Stimulated activated CD4-positive, alpha-beta T cell treated with anti-CD3 and anti-CD28 coated beads, Interleukin-1b, Interleukin-23, amount 100 ng/mL, for 24 hours (primary cell): ENCODE results near the gene KLHL15.
"Not testable (repeated sequence)": the region's sequence is repeated elsewhere in the genome, so short reads cannot be mapped to it uniquely, and the experiment has no call there.

ENCODE experiments used
- DNase-seq, 4 experiments: peaks; one replicate each; pipeline ENCODE4 v3.0.0-alpha.2; 2020; ENCODE audit warnings: low read depth in 4 of 4, low spot score in 1 of 4

KLHL15 gene

DNA sequence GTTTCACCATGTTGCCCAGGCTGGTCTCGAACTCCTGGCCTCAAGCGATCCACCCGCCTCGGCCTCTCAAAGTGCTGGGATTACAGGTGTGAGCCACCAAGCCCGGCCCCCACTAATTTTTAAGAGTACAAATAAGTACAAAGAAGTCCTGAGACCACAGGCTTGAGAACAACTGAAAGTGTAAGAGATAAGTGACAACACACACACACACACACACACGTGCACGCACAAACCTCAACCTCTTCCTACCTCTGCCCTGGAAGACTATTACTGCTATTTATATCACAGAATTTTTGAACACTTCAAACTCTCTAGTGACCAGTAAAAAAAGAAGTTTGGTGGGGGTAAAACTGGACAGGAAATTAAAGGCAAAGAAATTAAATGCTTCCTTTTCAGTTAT lies 7.5 kb downstream of the KLHL15 start:
- DNase-seq: no peak

DNA sequence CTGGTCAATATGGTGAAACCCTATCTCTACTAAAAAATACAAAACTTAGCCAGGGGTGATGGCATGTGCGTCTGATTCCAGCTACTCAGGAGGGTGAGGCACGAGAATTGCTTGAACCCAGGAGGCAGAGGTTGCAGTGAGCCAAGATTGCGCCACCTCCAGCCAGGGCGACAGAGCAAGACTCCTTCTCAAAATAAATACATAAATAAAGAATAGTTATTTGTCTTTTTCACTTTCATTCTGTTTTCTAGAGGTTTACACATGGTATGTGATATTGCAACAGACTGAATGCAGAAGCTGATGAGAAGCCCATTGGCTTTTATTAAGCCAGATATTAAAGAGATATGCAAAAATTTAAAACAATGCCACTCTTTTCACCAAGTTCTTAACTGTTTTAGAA lies 8.2 kb downstream of the KLHL15 start:
- no peak for DNase-seq

DNA sequence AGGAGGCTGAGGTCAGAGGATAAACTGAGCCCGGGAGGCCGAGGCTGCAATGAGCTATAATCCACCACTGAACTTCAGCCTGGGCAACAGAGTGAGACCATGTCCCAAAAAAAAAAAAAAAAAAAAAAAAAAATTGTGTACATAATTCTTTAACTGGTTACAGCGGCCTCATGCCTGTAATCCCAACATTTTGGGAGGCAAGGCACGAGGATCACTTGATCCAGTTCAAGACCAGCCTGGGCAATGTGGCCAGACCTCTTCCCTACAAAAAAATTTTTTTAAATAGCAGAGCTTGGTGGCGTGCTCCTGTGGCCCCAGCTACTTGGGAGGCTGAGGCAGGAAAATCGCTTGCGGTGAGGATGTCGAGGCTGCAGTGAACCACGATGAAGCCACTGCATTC lies 9.3 kb downstream of the KLHL15 start:
- no peak for DNase-seq

DNA sequence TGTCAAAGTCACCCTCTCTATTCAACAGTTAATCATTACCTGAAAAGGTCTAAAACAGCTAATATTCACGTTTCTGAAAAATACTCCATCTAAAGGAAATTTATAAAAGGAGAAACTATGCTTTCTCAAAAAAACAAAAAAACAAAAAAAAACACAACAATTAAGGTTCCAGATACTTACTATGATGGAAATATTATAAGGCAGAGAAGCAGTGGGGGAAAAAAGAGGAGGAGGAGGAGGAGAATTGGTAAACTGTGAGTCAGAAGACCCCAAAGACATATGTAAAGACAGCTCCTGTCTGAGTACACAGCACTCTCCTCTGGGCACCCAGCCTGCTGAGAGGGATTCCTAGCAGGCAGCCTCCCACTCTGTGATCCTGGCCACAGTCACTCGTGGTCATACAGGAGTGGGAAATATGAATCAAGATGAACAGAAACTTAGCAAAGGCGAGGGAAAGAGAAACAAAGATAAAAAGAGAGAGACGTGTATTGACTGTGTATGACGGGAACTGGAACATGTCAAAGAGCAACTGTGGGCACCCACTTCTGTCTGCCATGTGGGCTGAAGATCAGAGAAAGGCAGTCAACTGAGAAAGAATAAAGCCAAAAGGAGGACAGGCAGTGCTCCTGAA lies 12.5 kb downstream of the KLHL15 start:
- peak in 3 of 4 experiments; percentile 7 to 36 (median 18) for DNase-seq

DNA sequence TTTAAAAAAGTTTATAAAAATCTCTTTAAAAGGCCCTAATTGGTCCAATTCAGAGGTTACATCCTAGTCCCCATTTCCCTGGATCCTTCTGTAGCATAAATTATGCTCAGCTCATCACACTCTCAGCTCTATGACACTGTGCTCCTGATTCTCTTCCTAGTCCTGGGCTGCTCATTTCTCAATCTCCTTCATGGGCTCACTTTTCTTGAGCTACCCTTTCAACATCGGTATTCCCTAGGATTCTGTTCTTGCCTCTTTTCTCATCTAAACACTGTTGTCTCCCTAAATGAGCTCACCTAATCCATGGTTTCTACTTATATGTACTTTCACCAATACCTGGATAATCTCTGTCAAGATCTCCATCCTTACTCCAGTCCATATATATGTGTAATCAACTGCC lies 14.7 kb downstream of the KLHL15 start:
- DNase-seq: no peak

DNA sequence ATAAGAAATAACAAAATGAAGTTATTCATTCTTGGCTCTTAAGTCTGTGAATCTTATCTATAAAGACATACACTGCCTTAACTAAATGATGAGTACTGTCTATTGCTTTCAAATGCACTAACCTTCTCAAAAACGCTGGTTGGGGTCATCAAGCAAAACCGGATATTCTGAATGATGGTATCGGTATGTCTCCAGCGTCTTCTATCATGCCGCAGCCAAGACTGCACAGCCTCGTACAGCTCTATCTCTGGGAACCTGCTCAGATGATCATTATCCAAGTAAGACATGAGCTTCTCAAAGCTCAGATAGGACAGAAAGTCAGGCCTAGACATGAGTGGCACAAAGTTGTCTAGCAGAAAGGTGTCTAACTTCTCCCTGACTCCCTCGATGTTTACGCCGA lies 21.1 kb downstream of the KLHL15 start:
- DNase-seq: no peak

DNA sequence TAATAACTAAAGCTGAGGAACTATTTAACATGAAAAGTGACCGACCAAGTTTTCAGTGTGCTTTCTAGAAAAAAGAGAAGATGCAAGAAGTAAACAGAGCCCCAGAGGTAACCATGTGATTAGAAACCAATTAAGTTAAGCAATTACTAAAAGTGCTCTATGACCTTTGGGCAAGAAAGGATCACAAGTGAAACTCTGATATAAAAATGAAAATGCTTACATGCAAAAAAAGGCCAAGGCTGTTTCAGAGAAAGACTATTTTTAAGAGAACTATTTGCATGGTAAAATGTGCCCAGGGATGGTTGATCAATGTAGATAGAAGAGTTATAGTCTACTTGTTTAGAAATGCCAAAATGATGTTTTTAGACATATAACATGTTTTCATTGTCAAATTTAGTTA lies 22.0 kb downstream of the KLHL15 start:
- DNase-seq: no peak

DNA sequence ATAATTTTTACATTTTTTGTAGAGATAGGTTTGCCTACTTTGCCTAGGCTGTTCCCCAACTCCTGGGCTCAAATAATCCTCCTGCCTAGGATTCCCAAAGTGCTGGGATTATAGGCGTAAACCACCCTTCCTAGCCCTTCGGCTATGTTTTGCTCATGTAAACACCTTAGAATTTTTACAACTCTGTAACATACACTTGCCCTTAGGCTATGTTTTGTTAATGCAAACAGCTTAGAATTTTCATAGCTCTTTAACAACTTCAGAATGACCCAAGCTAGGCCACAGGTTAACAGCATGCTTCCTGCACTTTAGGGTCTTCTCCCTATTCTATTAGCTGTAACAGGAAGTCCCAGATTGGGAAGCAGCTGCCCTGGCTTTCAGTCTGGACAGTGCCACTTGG lies 24.2 kb downstream of the KLHL15 start:
- DNase-seq: no peak

DNA sequence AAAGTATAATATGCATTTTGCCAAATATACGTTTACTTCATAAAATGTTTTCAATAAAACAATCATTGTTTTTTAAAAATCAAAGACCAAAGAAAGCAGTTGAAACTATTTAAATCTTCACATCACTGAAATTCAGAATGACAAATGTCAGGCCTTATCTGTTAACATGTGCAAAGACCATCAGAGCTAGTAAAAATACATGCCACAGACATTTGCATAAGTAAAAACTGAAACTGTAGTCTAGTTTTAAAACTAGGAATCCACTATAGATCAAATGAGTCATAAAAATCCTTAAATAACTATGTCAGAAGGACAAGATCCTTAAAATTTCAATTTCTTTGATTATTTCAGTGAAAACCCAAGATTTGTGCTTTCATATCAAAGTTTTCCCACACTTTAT lies 24.8 kb downstream of the KLHL15 start:
- no peak for DNase-seq

DNA sequence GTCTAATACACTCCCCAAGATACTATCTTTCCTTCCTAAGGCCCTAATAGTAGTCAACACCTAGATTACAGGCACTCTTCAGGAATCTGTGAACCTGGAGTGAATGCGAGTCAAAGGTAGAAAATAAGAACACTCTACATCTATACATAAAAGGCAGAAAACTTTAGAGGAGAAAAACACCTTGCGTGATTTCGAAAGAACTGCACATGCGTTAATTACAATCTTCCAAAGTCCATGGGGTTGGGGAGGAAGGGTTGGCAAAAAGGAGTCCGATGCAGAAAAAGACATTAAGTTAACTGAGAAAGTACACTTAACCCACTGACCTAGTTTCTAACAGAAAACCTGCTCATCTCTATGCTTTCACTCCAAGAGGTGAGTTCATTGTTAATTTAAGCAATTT lies 27.3 kb downstream of the KLHL15 start:
- no peak for DNase-seq

DNA sequence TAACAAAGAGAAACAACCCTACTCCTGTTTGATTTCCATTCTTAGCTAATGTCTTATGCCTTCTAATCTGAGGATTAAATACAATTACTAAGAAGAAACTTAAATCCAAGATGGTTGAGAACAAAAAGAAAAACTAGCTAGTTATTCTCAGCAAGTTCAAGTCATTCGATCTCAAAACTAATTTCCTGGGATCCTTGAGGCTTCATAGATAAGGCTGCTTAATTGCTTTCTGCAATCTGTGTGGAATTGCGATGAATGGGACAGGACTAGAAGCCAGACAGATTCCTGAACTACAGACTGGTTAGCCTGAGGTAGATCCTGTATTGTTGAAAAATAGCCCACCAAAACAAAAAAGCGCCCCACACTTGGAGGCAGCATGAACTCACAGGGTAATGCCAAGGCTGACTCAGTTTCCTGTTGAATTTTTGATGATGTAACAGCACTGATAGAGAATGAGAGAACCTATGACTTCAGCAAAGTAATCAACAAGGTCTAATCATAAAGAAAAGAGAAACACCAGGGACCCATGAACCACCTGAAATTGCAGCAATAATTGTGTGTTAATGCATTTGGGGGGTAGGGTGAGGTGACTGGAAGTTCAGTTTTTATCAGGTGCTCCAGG lies 33.9 kb downstream of the KLHL15 start:
- DNase-seq: no peak

DNA sequence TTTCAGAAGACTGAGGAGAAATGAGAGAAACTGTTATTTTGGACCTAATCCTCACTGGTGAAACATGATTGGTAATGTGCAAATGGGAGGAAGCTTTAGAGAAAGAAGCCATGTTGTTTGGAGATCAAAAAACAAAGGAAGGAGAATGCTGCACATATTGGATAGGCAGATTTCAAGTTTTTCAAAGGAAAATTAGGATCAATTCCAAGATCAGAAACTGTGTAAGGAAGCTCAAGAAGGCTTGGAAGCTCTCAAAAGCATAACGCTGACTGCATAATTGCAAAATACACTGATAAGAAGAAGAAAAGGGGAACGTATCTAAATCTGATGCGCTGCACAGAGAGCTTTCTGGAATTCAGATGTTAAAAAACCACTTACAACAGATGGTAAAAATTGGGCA lies 34.6 kb downstream of the KLHL15 start:
- DNase-seq: no peak

DNA sequence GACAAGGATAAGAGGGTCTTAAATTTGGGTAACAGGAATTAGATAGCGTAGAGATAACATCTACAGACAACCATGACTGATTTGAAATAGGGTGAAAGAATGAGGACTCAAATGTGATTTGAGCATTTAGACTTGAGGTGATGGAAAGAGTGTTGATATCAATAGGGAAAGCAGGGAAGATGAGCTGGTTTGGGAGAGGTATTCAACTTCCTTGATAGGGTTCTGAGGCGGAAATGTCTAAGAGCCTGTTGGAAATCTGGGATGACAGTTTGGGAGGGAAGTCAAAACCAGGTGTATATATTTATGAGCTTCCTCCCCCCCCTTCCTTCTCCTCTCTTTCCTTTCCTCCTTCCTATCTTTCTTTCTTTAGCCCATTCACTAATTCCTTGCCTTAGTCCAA lies 36.5 kb downstream of the KLHL15 start:
- DNase-seq: no peak

DNA sequence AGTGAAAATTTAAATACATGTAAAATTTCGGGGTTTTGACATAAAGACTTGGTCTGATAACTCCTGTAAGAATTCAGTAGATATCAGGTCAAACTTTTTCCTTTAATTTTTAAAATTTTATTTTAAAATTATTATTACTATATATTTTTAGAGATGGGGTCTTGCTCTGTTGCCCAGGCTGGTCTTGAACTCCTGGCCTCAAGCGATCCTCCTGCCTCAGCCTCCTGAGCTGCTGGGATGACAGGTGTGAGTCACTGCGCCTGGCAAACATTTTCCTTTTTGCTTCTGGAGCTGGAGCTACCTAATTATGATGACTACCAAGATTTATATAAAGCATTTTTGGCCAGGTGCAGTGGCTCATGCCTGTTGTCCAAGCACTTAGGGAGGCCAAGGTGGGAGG lies 37.3 kb downstream of the KLHL15 start:
- no peak for DNase-seq

DNA sequence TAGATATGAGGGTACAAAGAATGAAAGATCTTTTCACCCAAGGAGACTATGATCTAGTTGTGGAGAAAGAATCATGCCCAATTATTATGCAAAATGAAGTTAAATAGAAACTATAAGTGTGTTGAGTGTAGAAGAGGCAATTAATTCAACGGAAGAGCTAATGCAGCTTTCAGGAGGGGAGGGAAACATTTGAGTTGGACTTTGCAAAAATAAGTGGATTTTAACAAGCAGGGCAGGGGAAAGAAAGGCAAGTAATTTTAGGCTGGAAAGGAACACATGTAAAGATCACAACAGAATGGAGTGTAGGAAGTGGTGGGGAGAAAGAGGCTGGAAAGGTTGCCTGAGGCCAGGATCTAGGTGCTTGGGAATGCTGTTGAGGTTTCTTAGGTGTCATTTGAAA lies 44.1 kb downstream of the KLHL15 start:
- DNase-seq: no peak

DNA sequence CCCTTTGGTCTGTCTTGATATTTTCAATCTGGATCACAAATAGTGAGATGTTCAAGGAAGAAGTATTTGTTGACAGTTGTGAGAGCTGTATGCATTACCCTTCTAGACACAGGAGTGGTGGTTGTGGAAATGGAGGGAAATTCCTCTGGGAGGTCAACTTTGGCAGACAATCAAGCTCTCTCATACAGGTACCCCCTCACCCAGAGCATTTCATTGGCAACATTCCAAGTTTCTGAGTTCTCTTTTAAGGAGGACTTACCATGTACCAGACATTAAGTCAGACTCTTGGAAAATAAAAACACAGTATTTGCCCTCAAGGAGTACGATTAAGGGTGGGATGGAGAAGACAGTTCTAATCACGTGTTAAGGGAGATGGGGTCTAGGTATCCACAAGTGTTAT lies 45.3 kb downstream of the KLHL15 start:
- no peak for DNase-seq

DNA sequence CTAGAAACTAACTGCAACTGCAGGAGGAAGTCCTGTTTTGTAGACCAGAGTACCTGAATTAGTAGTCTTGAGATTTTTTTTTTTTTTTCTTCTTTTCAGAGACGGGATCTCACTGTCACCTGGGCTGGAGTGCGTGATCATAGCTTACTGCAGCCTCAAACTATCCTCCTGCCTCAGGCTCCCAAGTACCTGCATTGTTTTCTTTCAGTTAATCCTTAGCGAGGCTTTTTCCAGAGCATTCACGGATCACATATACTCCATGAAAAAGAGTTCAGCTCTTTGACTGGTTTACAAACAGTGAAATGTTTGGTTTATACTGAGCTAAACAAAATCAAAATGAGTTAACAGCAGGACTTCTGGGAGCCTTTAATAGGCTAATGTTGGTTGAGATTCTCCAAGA lies 45.8 kb downstream of the KLHL15 start:
- no peak for DNase-seq

DNA sequence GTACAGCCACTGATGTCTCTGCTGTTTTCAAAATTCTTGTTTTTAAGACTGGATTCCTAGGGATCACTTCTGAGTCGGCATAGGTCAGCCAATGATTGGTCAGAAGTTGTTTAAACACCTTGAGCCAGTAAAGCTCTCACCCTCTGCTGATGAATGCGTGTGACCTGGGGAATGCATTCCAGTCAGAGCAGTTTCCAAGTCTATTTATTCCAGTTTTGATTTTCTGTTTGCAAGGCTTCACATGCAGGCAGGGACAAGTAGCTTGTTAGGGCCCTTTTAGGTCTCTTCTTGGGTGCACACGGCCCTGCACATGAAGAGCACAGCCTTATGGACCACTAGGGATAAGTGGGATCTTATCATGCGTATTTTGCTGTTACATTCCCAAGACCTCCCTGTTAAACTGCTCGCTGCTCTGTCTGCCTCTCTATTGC lies 47.0 kb downstream of the KLHL15 start:
- DNase-seq: no peak

DNA sequence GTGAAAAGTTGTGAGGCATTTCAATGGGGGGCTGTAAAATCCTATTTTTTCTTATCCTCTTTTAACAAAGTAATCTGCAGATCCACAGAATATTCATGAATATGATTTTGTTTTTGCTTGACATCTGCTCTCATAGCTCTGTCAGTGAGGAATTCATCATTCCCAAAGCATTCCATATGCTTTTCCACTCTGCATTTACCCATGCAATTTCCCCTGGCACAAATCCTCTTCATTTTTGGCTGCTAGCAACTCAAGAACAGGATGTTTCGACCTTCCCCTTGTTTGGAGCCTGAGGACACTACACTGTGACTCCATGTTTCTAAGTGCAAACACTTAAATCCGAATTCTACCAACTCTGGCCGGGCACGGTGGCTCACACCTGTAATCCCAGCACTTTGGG lies 48.5 kb downstream of the KLHL15 start:
- DNase-seq: no peak

DNA sequence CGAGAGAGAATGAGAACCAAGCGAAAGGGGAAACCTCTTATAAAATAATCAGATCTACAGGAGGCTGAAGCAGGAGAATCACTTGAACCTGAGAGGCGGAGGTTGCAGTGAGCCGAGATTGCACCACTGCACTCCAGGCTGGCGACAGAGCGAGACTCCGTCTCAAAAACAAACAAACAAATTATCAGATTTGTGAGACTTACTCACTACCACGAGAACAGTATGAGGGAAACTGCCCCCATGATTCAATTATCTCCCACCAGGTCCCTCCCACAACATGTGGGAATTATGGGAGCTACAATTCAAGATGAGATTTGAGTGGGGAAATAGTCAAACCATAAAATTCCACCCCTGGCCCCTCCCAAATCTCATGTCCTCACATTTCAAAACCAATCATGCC lies 61.4 kb downstream of the KLHL15 start:
- not testable (repeated sequence) for DNase-seq

DNA sequence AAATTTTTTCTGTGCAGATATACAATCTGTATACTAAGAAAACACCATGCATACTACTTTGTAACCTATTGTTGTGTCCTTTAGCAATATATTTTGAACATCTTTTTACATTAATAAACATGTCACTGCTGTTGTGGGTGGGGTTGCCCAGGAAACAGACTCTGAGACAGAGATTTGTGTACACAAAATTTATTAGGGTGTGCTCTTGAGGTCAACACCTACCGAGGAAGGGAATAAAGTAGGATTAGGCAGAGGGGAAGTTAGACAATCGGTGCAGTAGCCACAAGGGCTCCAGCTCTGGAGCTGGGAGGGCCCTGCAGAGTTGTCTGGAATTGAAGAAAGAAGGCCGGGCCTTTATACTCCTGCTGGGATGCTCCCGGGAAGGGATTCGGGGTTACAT lies 62.8 kb downstream of the KLHL15 start:
- no peak for DNase-seq

DNA sequence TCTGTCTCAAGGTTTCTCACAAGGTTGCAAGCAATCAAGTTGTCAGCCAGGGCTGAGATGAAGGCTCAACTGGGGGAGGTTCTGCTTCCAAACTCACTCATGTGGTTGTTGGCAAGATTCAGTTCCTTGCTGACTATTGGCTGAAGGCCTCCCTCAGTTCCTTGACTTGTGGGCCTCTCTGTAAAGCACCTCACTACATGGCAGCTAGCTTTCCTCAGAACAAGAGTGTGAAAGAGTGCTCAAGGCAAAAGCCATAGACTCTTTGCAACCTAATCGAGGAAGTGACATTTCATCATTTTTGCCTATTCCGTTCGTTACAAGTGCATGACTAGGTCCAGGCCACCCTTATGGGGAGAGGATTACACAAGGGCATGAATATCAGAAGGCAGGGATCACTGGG lies 67.2 kb downstream of the KLHL15 start:
- DNase-seq: no peak

DNA sequence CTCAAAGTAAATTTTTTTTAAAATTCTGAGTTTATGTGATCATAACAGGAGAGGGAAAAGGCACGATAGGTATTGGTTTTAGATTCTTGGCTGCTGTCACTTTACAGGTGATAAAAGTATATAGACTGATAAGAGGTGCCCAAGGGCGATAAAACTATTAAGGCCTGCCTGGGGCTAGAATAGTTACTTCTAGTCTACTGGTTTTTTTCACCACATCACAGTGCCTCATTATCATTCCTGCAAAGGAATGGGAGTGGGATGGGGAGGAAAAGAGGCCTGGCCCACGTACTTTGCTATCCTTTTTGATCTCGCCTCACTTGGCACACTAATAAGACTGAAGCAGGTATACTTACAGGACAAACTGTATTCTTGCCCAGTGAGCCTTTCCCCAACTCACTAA lies 72.6 kb downstream of the KLHL15 start:
- DNase-seq: no peak
